HG02970 (cell line): ENCODE data around the gene TANGO6.

Source experiments
- ATAC-seq: cut with Tn5 transposase; IDR thresholded peaks from one replicate; pipeline ENCODE4 v1.9.1; 2021; ENCODE audit warnings: mild to moderate bottlenecking, moderate library complexity, moderate number of reproducible peaks; ENCODE audit not compliant: unreplicated experiment, low FRiP score

TANGO6 gene

GRCh38 chr16:68995011-68995504 lies 151.7 kb downstream of the TANGO6 start:
- no peak for ATAC-seq

GRCh38 chr16:68997564-68997963 lies 154.2 kb downstream of the TANGO6 start:
- no peak for ATAC-seq

GRCh38 chr16:68999114-68999513 lies 155.8 kb downstream of the TANGO6 start:
- ATAC-seq: no peak

GRCh38 chr16:69003500-69003899 lies 160.2 kb downstream of the TANGO6 start:
- ATAC-seq: no peak

GRCh38 chr16:69005641-69006355 lies 162.5 kb downstream of the TANGO6 start:
- ATAC-seq: no peak

- ATAC-seq: no peak
Measured at GRCh38 chr16:69012906-69013305, 169.6 kb downstream of the TANGO6 start.

- ATAC-seq: no peak
Measured at GRCh38 chr16:69013991-69014390, 170.7 kb downstream of the TANGO6 start.

GRCh38 chr16:69014811-69015210 lies 171.5 kb downstream of the TANGO6 start:
- no peak for ATAC-seq

GRCh38 chr16:69017036-69017783 lies 173.9 kb downstream of the TANGO6 start:
- ATAC-seq: no peak

GRCh38 chr16:69019811-69020210 lies 176.5 kb downstream of the TANGO6 start:
- no peak for ATAC-seq

GRCh38 chr16:69029121-69029520 lies 185.8 kb downstream of the TANGO6 start:
- ATAC-seq: no peak

- ATAC-seq: no peak
Measured at GRCh38 chr16:69031877-69032301, 188.6 kb downstream of the TANGO6 start.

GRCh38 chr16:69033151-69033949 lies 190.0 kb downstream of the TANGO6 start:
- ATAC-seq: no peak

GRCh38 chr16:69035375-69035774 lies 192.0 kb downstream of the TANGO6 start:
- ATAC-seq: no peak

GRCh38 chr16:69036399-69037091 lies 193.2 kb downstream of the TANGO6 start:
- ATAC-seq: no peak

- no peak for ATAC-seq
Measured at GRCh38 chr16:69037373-69038160, 194.2 kb downstream of the TANGO6 start.

- ATAC-seq: no peak
Measured at GRCh38 chr16:69039333-69039941, 196.1 kb downstream of the TANGO6 start.

- ATAC-seq: no peak
Measured at GRCh38 chr16:69040144-69040909, 197.0 kb downstream of the TANGO6 start.
